RPMI7951 (cell line): ENCODE measurements around the gene GPRC5D. TPM values are rescaled to one million over a fixed set of nuclear protein-coding genes. Genes with fewer than 3 reads are reported as not detected.
A peak's percentile ranks its signal among the peaks of the same experiment; 100 is the strongest.

ENCODE experiments used
- DNase-seq: peaks from one replicate; pipeline ENCODE4 v3.0.0-alpha.2; 2012; ENCODE audit warnings: low read depth
- total RNA-seq: library from RNA; depleted of rRNA; stranded (reverse); fragments of >200 nt; shearing (Covaris generic); gene quantifications from 2 replicates; pipeline ENCODE4 v1.2.3, GENCODE V29; 2014; rRNA removed

GPRC5D gene
- total RNA-seq, result not detected in 2 replicates

DNA sequence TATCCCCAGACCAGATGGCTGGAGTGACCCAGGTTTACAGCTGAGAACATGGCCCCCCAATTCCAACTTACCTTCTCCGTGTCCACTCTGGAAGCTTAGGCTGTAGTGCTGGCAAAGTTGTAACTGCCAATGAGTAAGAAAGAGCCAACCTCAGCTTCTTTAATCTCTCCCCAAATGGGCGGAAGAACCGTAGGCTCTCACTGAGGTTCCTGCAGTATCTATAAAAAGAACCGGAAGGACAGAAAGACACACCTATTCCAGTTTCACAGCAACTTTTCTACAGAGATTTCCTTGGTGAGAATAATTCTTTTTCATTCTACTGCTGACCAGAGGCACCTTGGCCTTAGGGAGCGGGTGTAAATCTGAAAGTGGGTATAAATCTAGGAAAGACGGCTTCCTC lies at the start of gene GPRC5D:
TSS of gene GPRC5D (minus strand) at position 135 of the 400 bp plus-strand sequence. CDS start 1,786 bp downstream, outside the sequence.
- DNase-seq, result no peak

DNA sequence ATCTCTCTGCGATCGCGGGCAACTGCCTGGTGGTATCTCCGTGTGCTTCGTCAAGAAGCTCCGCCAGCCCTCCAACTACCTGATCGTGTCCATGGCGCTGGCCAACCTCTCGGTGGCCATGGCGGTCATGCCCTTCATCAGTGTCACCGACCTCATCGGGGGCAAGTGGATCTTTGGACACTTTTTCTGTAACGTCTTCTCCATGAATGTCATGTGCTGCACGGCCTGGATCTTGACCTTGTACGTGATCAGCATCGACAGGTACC lies 49.7 kb upstream of the GPRC5D start:
- DNase-seq, result no peak

DNA sequence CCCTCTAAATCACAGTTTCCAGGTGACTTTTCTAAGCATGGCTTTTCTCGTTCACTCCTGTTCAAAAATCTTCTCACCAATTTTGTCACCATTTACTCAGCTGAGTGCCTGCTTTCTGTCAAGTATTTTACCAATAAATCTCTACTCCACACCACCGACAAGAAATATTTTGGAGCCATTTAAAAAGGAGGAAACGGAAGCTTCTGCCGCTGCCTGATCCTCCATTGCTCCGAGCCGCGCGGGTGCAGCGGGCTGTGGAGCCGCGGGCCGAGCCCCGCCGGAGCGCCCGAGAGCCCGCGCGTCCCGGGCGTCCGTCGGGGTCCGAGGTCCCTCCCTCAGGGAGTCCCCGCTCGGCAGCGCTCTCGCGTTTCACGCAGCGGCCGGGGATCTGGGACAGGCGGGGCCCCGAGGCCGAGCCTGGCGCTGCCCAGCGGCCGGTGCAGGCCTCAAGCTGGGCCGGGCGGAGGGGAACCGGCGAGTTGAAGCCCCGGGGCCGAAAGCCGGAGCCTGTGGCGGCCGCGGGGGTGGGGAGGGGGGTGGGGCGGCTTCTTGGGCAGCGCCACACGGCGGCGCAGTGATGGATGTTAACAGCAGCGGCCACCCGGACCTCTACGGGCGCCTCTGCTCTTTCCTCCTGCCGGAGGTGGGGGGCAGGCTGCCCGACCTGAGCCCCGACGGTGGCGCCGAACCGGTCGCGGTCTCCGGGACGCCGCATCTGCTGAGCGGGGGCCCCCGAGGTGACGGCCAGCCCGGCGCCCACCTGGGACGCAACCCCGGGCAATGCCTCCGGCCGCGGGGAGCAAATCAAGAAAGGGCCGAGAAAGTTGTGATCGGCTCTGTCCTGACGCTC lies 49.2 kb upstream of the GPRC5D start:
- DNase-seq, result peak; percentile 53

DNA sequence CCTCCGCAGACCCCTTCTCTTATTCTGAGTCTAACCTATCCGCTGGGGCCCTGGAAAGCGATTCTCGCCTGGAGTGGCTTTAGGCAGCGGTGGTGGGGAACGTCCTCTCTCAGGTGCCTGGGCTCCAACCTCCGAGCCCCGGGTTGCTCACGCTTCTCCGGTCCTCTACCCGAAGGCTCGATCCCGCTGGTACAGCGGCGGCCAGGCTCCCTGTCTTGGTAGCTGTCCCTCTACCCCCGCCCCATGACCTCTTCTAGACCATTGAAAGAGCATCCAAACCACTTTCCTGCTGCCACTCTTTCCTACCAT lies 48.6 kb upstream of the GPRC5D start:
- DNase-seq, result peak; percentile 31

DNA sequence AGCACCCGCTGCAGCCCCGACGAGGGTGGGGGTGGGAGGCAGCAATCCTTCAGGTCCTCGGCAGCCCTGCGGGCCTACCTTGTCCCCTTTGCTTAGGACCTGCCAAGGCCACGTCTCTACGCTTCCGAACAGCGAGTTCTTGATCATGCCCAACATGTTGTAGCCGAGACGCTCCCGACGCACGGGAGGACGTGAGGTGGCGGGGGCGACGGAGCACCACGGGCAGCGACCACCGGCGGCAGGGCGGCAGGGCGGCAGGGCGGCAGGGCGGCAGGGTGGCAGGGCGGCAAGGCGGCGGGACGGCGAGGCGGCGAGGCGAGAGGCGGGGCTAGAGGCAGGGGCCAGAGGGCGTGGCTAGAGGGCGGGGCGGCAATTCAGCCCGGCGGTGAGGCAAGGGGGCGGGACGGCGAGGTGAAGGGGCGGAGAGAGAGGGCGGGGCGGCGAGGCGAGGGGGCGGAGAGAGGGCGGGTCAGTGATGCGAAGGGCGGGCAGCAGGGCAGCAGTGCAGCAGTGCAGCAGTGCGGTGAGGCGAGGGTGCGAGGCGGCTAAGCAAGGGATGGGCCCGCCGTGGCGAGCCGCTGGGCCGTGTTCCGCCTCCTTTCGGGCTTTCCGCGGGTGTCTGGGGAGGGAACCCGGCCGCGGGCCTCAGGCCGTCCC lies 48.1 kb upstream of the GPRC5D start, which contains the start of gene HEBP1:
TSS of gene HEBP1 (minus strand) at position 307 of the 657 bp plus-strand sequence. CDS start at position 156, 151 bp downstream.
- peak; percentile 80 for DNase-seq

DNA sequence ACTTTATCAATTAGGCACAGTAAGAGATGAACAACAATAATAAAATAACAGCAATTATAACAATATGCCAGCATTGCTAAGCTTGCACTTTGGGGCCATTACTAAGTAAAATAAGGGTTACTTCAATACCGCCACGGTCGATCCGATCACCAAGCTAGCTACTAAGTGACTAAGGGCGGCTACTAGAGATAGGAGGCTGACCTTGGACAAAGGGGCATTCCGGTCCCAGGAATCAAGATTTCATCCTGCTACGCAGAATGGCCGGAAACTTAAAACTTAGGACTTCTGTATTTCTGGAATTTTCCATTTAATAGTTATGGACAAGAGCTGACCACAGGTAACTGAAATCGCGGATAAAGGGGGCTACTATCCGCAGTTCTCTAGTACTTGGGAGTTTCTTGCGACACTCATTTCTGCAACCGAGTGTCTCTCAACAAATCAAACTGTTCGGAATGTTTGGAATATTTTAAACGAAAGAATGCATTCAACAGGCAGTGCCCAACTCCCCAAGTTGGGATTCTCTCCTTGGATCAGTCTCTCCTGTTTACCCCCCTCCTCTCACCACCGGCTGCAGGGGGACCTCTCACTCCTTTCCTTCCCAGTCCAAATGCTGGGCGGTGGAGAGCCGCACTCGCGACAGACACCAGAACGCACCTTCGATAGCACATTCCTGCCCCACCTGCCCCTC lies 47.4 kb upstream of the GPRC5D start:
- DNase-seq, result peak; percentile 9

DNA sequence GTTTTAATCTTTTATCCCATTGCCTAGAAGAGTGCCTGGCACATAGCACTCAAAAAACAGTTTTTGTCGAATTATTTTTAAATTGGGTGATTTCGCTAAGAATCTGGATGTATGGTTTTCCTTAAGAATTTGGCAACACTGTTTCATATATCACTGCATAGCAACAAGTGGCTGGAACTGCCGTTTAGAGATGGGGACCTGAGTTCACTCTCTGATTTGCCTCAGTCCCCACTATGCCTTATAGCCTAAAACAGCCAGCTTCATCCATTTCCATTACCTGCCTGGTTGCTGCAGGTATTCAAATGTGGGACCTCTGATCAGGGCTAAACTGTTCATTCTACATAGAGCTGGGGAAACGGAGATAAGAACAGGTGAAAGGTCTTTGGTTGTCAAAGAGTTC lies 46.3 kb upstream of the GPRC5D start:
- DNase-seq, result no peak

DNA sequence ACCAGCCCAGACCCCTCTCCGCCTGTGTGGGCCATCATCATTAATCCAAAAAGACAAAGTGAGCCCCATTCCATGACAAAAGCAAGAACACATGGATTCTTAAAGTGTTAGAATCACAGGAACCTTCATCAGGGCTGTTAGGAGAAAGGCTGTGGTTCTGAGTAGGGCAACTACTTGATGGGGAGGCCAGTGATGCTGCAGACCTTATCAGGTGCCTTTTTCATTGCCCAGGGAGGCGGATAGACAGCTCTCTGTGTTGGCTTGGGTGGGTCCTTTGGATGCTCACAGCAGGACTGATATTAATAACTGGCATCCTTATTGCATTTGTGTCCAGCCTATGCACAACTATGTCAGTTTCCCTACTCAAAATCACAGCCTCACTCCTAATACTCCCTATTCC lies 45.8 kb upstream of the GPRC5D start:
- DNase-seq, result no peak

DNA sequence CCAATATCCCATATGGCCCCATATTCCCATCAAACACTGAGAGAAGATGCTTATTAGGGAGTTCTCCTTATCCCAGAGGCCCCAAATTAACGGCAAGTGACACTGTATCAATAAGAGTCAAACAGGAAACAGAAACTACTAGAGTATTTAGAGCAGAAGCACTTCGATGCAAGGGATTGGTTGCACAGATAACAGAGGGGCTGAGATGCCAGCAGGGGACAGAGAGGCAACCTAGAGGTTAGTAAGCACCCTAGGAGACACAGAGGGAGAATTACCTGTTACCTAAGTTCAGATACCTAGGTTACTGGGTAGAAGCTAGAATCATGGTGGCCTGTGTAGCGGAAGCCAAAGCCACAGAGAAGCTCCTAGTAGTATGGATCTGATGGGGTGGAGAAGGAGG lies 45.2 kb upstream of the GPRC5D start:
- DNase-seq, result no peak

DNA sequence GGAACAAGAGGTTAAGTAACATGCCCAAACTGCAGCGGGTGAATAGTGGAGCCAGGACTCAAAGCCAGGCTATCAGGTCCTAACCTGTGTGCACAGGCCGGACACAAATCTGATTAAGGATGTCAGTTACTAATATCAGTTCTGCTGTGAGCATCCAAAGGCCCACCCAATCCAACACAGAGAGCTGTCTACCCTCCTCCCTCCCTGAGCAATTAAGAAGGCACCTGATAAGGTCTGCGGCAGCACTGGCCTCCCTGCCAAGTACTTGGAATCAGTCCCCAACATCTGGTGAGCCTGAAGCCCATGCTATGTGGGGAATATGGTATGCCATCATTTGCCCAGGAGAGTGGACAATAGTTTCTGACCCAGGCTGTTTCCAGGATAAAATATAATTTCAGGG lies 44.2 kb upstream of the GPRC5D start:
- DNase-seq, result no peak

DNA sequence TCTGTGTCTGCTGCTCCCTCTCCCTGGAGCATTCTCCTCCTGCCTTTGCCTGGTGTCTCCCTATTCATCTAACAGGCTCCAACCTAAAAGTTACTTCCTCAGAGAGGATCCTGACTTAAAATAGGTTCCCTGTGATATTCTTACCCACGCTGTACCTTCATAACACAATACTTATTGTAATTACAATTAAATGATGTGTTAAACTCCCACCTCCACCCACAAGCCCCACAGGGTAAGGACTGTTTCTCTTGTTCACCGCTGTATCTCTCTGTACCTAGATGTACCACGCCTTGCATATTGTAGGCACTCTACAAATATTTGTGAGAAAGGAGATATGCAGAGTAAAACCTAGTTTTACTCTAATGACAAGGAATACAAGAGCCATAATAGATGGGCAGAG lies 43.1 kb upstream of the GPRC5D start:
- DNase-seq, result no peak

DNA sequence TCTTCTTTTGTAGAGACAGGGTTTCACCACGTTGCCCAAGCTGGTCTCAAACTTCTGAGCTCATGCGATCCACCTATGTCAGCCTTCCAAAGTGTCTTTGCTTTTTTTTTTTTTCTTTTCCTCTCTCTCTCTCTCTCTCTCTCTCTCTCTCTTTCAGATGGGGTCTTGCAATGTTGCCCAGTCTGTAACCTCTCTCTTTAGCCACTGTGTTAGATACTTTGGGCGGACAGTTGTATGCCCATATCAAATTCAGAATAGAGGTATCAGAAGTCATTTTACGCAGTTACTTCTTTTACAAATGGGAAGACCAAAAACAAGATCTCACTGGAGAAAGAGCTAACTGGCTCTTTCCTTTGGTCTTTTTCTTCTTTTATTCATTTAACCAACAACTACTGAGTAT lies 41.4 kb upstream of the GPRC5D start:
- no peak for DNase-seq

DNA sequence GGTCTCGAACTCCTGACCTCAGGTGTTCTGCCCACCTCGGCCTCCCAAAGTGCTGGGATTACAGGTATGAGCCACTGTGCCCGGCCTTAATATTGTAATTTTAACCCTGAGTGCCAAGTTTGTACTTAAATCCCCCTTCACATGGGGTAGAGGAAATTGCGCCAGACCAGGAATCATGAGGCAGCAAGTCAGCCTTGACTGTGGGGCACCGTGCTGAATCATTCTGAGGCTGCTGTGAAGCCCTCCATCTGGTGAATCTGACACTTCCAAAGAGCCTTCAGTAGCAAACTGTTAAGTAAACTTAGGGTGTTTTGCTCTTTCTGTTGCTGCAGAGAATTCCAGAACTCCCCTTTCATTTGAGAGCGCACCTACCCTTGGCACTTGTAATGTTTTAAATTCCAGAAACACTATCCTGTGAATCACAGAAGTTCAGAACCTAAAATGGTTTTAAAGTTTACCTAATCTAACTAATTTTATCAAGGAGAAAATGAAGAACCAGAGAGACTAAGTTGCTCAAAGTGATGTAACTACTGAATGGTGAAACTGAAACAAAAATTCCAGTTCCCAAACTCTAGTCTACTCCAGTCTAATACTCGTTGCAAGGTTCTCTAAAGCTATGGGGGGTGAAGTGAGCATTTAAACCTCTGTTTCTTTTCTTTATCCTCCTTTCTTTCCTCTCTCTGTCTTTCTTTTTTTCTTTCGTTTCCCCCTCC lies 40.6 kb upstream of the GPRC5D start:
- DNase-seq, result peak; percentile 79

DNA sequence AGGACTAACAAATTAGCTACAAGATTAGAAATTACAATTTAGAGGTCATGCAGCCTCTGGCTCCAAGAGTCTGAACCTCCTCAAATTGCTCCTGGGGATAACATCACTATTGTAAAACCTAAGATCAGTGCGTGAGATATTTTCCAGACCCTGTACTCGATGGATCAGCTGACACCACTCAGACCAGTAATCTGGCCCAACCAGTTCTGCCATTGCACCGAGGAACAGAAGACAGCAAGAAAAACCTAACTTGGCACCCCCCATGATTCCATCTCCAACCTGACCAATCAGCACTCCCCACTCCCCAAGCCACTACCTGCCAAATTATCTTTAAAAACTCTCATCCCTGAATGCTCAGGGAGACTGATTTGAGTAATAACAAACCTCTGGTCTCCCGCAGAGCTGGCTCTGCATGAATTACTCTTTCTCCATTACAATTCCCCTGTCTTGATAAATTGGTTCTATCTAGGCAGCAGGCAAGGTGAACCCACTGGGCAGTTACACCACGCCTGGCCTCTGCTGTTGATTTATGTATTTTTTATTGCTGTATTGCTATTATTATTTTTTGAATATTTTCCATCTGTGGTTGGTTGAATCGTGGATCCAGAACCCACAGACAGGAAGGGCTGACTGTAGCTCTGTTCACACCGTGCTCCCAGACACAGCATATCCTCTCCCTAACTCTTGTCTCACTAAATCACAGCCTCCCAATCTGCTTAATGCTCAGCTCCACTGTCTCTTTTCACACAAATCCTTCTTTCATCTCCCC lies 38.9 kb upstream of the GPRC5D start:
- DNase-seq, result no peak

DNA sequence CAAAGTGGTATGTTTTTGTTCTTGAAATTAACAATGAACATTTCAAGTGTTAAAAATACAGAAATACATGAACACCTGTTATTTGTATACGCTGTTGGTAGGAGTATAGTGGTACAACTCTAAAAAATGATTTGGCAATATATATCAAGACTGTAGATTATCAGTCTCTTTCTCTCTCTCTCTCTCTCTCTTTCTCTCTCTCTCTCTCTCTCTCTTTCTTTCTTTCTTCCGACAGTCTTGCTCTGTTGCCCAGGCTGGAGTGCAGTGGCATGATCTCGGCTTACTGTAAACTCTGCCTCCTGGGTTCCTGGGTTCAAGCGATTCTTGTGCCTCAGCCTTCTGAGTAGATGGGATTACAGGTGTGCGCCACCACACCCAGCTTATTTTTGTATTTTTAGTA lies 35.5 kb upstream of the GPRC5D start:
- no peak for DNase-seq

DNA sequence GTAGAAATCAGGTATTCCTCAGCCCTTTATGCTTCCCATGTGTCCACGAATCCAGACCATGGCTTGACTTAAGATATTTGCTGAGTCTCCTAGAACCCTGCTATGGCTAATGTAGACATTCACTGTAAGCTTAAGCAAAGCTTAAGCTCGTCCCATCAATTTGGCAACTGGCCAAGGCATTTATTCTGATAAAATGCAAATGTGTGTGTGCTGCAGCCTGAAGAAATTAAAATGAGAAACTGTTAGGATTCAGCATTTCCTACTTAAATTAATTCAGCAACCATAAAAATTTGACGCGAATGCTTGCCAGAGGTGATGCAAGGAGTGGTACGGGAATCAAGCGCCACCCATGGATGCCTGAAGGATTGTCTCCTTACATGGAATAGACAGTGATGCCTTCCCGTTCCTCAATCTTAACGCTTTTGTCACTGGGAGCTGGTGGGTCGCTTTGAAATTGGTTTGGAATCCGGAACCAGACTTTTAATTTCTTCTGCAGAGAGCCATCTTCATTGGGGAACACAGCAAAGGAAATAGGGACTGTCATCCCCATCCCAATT lies 34.9 kb upstream of the GPRC5D start:
- DNase-seq, result no peak

DNA sequence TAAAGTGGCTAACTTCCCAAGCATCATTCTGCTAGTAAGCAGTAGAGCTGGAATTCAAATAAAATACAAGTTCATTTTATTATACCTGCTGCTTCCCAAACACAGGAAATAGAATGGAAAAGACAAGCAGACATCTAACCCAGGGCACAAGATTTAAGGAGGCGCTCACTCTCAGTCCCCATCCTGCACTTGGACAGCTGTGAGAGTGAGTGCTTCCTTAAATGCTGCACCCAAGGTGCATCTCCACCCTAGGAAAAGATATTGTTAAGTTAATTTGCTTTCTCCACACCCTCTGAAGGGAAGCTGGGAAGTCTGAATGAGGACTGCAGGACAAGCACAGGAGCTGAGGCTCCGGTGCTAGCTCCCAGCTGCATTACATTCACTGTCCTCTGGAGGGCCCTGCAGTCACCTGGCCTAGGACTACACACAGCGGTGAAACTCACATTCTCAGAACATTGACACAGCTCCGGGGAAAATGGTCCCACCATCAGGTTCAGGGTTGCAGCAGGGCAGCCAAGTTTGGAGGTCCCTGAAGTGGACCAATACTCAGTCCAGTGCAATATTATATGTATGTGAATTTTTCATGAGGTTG lies 33.9 kb upstream of the GPRC5D start:
- peak; percentile 6 for DNase-seq

DNA sequence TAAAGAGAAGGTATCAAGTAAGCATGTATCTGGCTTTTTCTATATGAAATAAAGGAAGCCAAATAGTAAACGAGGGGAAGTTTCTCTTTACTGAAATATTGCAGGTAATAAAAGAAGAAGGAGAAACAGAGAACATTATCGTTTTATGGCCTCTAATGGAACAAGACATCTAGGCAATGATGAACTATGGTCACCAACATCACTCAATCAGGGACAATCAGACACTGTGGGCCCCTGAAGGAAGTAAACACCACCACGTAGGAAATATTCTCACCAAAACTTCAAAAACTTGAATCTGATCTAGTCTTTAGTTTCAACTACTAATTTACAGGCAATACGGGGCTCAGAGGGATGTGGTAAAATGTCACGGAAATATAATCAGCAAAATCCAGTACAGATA lies 32.2 kb upstream of the GPRC5D start:
- no peak for DNase-seq

DNA sequence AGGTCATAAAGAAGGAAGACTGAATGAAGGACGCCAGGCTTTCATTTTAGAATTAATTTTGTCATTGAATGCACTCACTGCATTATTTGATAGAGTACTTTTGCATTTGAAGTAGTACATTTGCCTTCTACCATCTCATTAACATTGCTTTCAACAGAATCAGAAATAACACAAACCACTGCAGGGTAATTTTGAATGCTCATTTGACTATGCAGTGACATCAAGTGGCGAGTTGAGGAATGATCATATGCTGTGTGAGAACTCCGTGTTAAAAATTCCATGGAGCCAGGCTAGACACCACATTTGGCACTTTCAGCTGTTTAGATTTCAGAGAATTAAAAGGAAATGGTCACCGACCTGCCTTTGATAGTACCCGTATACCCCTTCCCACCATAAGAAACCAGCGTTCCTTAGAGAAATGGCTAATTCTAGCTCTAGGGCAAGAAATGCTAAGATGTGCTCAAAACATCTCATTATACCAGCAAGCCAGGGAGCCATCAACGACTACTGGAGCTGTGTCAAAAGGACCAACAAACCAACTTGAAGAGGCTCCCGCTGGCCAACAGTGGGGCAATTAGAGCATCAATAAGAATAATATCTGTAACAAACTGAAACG lies 31.6 kb upstream of the GPRC5D start:
- DNase-seq, result peak; percentile 54

DNA sequence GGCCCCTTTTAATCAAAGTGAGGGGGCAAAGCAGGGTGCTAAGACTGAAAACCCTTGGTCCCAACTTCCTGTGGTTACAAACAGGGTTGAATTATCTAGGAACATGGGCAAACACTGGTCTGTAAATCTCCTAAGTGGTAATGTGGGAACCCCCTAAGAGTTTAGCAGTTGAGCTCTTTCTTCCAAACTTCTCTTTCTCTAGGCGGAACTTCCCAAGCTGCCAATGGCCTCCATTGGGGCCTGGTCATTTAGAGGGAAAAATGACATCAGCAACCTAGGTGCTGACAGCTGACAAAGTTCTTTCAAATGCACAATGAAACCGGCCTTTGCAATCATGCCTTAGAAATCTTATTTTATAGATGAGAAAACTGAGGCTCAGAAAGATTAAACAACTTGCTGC lies 30.4 kb upstream of the GPRC5D start:
- DNase-seq, result no peak
